ENCODE data around the gene CCDC192.

CCDC192 gene

GRCh38 chr5:127906562-127907204 lies 203.5 kb downstream of the CCDC192 start:
- DNase-seq (ENCODE audit: extremely low read depth, insufficient read length) = no peak
- Histone ChIP-seq H3K36me3 (ENCODE audit: control insufficient read depth, insufficient read depth, low read length) (no peaks in the 10 kb centered on the region), H3K4me3 (replicated peaks; ENCODE audit: low read depth, low read length) (no peak overlapping the region), H3K27me3 (replicated peaks; ENCODE audit: control insufficient read depth, insufficient read depth, low read length) (no peaks in the 10 kb centered on the region)
- TF ChIP-seq CTCF (IDR thresholded peaks at IDR 0.05; ENCODE audit: insufficient read depth, low read length, poor library complexity, severe bottlenecking) = no peak

GRCh38 chr5:127907907-127908306 lies 204.7 kb downstream of the CCDC192 start:
- H3K27me3 ChIP-seq (replicated peaks; ENCODE audit: control insufficient read depth, insufficient read depth, low read length) = no peaks in the 10 kb centered on the region
- H3K4me3 ChIP-seq (replicated peaks; ENCODE audit: low read depth, low read length) = no peak overlapping the region
- DNase-seq (ENCODE audit: extremely low read depth, insufficient read length) = no peak
- TF ChIP-seq CTCF (IDR thresholded peaks at IDR 0.05; ENCODE audit: insufficient read depth, low read length, poor library complexity, severe bottlenecking) = no peak
- H3K36me3 ChIP-seq (ENCODE audit: control insufficient read depth, insufficient read depth, low read length) = no peaks in the 10 kb centered on the region

GRCh38 chr5:127909066-127909465 lies 205.9 kb downstream of the CCDC192 start:
- TF ChIP-seq CTCF (IDR thresholded peaks at IDR 0.05; ENCODE audit: insufficient read depth, low read length, poor library complexity, severe bottlenecking) = peak; percentile 78

GRCh38 chr5:127909821-127910220 lies 206.6 kb downstream of the CCDC192 start:
- no peaks in the 10 kb centered on the region for H3K36me3 ChIP-seq (ENCODE audit: control insufficient read depth, insufficient read depth, low read length)
- no peak for DNase-seq (ENCODE audit: extremely low read depth, insufficient read length)
- no peak overlapping the region for H3K4me3 ChIP-seq (replicated peaks; ENCODE audit: low read depth, low read length)
- no peaks in the 10 kb centered on the region for H3K27me3 ChIP-seq (replicated peaks; ENCODE audit: control insufficient read depth, insufficient read depth, low read length)
- TF ChIP-seq CTCF (IDR thresholded peaks at IDR 0.05; ENCODE audit: insufficient read depth, low read length, poor library complexity, severe bottlenecking) = no peak

More at GRCh38 chr5:127909066-127909465, 205.9 kb downstream of the CCDC192 start:
- H3K4me3 ChIP-seq (replicated peaks; ENCODE audit: low read depth, low read length) = no peak overlapping the region
- no peaks in the 10 kb centered on the region for H3K27me3 ChIP-seq (replicated peaks; ENCODE audit: control insufficient read depth, insufficient read depth, low read length)
- no peak for DNase-seq (ENCODE audit: extremely low read depth, insufficient read length)
- H3K36me3 ChIP-seq (ENCODE audit: control insufficient read depth, insufficient read depth, low read length) = no peaks in the 10 kb centered on the region

- H3K4me3 ChIP-seq (replicated peaks; ENCODE audit: low read depth, low read length) = no peak overlapping the region
- no peak for TF ChIP-seq CTCF (IDR thresholded peaks at IDR 0.05; ENCODE audit: insufficient read depth, low read length, poor library complexity, severe bottlenecking)
- H3K27me3 ChIP-seq (replicated peaks; ENCODE audit: control insufficient read depth, insufficient read depth, low read length) = no peaks in the 10 kb centered on the region
- no peaks in the 10 kb centered on the region for H3K36me3 ChIP-seq (ENCODE audit: control insufficient read depth, insufficient read depth, low read length)
- no peak for DNase-seq (ENCODE audit: extremely low read depth, insufficient read length)
Measured at GRCh38 chr5:127910307-127910956, 207.2 kb downstream of the CCDC192 start.

All from GM06990 (cell line).